Stimulated activated CD4-positive, alpha-beta T cell treated with anti-CD3 and anti-CD28 coated beads, Interleukin-2, amount 100 ng/mL, for 24 hours (primary cell): Measurements from ENCODE around the gene OSGEP.

Experiments
- DNase-seq, 2 donors: peaks; one replicate each; pipeline ENCODE4 v3.0.0-alpha.2; 2020

Gene OSGEP

DNA sequence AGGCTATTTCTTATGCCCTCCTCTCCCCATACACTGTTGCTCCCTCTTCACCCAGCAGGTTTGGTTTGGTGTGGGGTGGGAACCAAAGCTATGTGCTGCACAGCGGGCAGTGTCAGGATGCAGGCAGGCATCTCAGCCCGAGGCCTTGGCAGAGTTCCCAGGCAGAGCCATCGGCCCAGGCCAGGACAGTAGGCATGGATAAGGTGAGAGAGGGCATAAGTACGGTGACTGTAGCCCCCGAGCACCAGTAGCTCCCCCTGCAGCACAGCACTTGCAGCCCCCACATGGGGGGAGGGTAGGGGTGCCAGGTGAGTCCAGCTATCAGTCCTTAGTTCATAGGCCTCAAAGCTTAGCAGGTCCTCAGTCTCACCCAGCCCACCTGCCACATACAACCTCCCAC, 25.8 kb downstream of the OSGEP start:
- no peak for DNase-seq

DNA sequence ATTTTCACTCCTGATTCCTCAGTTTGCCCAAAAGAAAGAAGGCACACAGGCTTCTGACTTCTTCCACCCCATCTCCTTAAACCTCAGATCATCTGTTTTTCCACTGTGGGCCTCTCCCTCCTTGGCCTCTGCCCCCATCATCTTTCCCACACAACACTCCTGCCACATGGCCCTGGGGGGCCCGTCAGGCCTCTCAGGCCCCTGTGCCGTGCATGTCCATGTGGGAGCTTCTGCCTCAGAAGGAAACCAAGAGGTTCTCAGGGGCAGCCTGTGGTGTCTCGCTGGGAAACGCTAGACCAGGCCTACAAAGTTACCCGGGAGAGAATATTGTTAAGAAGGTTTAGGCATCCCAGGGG, 26.6 kb downstream of the OSGEP start:
- no peak for DNase-seq

DNA sequence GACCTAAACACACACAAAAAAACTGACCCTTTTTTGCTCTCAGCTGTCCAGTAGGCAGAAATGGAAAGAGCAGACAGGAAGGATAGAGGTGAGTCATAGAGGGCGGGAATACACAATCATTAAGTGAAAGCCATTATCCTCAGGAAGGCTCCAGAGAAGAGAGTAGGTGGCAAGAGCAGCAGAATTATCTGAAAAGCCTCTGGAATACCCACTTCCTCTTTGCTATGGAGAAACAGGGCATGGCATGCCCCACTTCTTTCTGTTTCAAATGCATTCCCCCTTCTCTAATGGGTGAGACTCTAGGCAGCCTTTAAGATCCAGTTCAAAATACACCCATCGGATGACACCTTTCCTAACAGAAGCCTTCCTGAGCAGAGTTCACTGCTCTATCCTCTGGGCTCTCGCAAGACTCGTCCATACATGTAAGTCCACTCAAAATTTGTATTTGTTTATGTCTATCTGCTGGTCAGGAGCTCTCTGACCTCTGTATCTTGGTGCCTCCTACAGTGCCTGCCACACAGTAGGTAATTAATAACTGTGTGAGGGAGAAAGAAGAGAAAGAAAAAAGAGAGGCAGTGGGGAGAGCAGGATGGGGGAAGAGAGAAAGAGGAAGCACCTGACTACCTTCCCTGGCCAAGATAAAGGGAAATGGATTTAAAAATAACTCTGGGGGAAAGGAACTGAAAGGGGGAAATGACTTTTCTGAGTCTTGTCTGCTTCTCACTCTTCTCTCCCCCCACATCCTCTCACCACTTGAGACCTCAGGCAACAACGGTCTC, 27.2 kb downstream of the OSGEP start:
- DNase-seq = no peak

DNA sequence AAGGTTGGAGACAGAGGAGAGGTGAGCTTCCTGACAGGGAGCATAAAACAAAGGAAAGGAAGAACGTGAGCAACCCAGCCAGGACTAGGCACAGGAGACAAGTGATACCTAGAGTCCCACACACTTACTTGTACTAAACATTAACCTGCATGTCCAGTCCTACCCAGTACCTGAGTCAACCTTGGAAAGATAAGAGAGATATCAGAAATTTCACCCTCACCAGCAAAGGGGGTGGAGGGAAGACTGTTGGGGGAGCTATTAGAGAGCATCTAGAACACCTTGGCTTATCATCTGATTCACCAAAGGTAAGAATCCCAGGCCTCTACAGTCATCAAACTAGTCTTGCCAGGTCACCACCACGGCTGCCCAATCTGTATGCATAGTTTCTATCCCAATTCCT, 29.8 kb downstream of the OSGEP start:
- no peak for DNase-seq

DNA sequence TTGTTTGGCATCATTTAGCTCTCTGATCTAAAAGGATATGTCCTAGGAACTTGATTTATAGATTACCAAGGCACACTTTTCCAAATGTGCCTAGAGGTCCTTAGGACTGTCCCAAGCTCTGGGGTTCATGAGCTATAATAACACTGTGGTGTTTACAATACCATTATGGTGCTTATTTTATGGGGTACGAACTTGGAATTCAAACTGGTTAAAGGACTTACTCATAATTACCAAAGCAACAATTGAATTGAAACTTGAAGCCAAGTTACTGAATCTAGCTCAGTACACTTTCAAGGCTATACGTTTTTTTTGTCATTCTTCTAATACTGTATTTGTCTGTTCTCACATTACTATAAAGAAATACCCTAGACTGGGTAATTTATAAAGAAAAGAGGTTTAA, 31.7 kb downstream of the OSGEP start:
- DNase-seq = no peak

DNA sequence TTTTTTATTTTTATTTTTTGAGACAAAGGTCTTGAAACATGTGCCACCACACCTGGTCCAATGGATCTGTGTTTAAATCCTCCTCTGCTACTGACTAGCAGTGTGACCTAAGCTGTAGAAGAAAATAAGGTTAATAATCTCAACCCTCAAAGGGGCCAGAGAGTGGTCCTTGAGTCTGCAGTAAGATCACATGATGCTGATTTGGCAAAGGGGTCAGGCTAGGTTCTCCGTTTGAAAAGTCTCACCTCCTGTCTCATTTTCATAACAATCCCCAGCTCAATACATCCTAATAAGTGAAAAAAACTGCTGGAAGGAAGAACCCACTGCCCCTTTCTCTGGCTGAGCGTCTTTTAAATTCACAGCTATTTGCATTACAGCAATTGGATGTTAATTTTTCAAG, 33.3 kb downstream of the OSGEP start:
- no peak for DNase-seq

DNA sequence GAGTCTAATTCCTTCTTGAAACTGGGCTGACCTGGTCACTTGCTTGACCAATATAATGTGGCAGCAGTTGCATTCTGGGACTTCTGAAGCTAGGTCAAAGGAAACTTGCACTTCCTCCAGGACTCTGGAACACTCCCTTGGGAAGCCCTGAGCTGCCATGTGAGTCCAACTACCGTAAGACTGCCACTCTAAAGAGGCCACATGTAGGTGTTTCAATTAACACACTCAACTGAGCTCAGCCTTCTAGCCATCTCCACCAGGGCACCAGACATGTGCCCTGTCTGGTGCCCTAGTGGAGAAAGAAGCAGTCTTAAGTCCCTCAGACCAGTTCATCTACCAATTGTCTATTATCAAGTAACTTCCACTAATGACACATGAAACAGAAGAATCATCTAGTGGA, 35.2 kb downstream of the OSGEP start:
- DNase-seq = no peak

DNA sequence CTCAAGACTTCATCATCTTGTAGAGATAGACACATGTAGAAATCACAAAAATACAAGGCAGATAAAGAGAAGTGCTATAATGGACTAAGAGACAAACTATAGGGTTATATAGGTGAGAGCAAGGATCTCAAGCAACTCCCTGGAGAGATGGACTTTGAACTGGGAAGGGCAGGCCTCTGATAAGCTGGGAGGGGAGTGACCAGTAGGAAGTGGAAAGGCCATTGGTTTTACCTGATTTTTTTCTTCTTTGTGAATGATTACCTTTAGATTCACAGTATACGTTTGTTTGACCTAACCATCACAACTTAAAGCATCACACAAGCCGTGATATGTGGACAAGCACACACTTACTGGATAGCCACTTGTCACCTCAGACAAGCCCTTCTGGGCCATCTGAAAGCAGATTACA, 36.1 kb downstream of the OSGEP start:
- no peak for DNase-seq

DNA sequence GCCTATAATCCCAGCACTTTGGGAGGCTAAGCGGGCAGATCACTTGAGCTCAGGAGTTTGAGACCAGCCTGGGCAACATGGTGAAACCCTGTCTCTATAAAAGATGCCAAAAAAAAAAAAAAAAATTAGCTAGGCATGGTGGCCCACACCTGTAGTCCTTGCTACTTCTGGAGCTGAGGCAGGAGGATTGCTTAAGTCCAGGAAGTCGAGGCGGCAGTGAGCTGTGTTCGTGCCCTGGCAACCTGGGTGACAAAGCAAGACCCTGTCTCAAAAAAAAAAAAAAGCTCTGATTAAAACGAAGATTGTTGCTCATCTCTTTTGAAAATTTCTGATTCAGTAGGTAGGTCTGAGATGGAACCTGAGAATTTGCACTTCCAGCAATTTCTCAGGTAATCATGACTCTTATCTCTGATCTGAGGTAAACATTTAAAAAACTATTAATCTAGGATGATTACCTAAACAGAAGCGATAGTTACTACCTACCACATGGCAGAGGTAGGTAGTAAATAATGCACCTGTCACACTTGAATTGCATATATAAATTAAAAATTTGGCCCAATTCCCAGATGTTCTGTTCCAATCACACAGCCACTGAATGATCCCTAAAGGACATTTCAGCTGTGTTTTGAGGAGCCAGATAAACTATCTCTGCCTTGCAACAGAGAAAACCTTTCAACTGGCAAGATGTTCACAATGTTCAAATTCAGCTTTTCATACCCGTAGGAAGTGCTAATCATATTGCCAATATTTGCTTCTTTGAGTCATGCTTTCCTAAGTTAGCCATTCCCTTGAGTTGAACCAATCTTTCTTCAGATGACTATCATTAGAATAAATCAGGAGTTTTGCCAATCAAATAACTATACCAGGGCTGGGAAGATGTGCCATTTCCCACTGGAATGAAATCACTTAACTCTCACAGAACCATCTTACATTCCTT, 37.1 kb downstream of the OSGEP start:
- no peak for DNase-seq

DNA sequence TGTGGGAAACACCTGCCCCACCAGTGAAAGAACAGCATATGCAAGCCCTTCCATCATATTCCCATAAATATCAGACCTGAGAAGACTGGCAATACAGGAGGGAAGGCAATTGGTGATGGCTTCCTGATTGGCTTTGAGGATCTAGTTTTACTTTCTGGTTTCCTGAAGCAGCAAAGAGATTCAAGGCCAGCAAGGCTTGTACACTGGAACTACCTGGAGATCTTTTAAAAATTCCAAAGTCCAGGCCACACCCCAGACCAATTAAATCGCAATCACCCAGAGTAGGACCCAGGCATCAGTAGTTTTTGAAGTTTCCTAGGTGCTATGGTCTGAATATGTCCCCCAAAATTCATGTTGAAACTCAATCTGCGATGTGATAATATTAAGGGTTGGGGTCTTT, 38.4 kb downstream of the OSGEP start:
- DNase-seq = no peak

DNA sequence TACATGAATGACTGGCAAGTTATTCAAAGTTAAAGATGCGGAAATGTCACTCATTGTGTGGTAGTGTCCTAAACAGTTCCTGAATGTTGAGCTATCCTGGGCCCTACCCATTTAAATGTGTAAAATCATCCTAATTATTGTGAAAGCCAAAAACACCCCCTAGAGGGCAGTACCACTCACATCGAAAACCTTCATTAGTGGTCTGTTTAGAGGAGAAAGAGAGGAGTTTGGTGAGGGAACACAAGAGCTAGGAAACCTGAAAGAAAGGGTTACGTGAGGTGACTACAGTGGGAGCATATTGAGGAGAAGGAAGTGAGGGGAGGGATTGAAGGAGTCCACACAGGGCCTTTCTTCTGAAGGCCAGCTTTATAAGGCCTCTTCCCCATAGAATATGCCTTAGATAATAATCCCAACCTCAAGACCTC, 38.8 kb downstream of the OSGEP start:
- DNase-seq = peak in 1 of 2 donors; percentile 35

DNA sequence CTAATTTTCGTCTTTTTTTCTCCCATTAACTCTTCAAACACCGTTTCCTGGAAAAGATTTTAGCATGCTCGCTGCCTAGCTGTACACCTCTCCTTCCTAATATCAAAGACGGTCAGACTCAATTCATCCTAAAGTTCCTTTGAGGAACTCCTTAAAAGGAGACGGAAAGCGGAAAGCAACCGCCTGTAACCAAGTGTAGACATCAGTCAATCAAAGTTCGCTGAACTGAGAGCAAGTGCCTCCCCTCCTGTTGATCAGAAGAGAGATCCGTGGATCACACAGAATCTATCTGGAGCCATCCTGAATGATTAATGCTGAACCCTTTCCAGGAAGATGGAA, 40.9 kb downstream of the OSGEP start:
- peak; percentile 16 to 28 for DNase-seq

DNA sequence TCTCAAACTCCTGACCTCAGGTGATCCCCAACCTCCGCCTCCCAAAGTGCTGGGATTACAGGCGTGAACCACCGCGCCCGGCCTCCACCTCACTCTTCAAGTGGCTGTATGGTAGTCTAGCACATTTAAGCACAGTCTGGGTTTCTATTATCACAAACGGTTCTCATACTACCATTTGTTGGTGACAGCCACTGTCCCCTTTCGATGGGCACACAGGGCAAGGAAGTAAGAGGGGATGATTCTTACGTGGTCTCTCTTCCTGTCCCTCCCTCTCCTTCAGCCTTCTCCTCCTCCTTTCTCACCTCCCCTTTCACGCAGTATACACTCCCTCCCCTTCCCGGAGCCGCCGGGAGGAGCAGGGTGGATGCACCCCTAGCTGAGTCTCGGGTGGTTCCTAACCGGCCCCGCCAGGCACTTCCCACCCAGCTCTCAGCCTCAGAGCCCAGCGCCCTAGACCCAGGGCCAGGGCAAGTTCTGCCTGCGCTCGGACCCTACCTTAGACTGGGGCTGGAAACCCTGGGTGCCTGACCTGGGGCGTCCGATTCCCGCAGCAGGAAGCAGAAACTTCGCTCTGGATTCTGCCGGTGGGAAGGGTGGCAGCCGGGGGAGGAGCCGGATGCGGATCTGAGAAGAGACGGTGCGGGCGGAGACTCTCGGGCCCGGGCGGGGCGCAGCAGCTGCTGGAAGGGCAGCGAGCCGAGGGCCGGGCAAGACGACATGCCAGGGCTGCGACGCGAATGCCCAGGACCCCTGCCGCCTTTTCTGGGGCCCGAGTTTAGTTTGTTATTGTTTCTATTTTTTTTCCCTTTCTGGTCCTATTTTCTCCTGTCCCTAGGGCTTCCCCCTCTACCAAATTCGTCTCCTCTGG, 41.5 kb downstream of the OSGEP start, which contains the start of gene TEP1:
Gene TEP1 (minus strand): TSS at position 626 of the 868 bp plus-strand sequence. CDS start 5,062 bp downstream, outside the sequence.
- DNase-seq = peak; percentile 80 to 84

DNA sequence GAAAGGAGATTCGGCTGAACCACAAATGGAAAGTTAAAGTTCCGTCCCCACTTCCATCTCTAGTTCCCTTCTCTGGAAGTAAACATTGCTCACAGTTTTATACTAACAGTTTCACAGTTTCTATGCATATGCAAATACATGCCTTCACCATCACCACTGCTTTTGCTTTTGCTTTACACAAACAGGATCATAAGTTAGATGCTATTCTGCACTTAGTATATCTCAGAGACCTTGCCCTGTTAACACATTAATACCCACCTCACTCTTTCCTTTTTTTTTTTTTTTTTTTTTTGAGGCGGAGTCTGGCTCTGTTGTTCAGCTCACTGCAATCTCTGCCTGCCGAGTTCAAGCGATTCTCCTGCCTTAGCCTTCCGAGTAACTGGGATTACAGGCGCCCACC, 42.2 kb downstream of the OSGEP start:
- DNase-seq = no peak

DNA sequence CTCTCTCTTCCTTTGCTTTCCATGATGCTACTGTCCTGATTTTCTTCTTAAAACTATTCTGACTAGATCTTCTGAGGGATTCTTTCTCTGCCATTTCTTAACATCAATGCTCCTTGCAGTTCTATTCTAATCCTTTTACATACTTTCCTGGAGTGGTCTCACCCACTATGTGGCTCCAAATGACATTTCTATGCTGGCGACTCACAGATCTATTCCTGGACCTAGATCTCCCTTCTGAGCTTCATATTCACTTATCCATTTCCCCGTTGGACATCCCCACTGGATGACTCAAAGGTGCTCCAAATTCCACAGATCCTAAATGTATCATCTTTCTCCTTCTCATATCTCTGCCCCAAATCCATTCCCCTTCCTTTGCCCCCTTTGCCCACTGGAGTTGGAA, 45.4 kb downstream of the OSGEP start:
- no peak for DNase-seq

DNA sequence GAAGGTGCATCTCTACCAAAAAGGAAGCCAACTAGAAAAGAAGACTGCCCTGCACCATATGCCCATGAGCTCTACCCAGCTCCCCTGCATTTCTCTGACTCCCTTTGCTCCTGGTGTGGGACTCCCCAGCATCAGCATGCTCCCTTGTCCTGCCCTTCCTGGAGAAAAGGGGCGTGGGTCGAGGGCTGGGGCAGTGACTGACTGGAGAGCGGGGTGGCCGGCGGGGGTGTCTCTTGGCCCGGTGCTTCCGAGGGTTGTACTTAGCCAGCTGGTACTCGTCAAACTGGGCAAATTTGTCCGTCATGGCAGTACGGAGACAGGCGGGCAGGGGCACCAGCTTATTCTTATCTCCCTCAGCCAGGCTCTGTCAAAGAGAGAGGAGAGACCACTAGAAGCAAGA, 51.1 kb downstream of the OSGEP start:
- DNase-seq = no peak

DNA sequence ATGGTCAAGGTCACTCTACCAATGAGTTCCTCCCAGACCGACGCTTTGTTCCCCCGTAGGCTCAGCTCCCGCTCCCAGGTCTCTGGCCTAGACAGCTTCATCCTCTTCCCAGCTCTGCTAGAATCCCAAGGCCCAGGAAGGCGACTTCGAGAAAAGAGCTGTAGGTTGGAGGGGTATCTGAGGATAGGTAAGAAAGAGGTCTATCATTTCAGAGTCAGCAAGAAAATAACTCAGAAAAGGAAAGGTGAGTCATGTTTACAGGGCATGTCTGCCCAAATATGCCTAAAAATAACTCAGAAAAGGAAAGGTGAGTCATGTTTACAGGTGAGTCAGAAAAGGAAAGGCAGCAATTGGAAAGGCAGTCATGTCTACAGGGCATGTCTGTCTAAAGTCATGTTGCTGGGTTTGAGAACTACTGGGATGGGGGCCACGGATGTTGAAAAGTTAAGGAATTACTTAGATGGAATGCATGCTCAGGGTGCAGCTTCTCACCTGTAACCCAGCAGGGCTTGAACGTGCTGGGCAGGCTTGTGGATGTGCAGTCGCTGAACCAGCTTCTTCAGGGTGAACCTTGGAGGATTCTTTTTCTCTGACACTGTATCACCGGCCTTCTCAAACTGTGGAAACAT, 53.5 kb downstream of the OSGEP start:
- peak; percentile 10 to 36 for DNase-seq

DNA sequence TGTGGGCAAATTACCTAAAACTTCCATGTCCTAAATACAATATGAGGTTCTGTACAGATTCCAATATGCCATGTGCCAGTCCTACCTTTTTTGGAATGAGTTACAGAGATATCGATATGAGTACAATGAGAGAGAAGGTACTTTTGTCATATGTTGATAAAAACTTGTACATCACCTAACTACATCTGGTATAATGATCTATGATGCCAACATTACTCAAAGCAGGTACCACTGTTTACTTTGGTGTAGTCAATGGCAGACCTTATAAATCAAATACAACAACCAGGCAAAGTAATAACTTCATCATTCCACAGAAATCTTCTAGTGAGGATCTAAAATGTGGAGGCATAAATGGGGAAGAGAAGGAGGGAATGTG, 54.0 kb downstream of the OSGEP start:
- DNase-seq = no peak

DNA sequence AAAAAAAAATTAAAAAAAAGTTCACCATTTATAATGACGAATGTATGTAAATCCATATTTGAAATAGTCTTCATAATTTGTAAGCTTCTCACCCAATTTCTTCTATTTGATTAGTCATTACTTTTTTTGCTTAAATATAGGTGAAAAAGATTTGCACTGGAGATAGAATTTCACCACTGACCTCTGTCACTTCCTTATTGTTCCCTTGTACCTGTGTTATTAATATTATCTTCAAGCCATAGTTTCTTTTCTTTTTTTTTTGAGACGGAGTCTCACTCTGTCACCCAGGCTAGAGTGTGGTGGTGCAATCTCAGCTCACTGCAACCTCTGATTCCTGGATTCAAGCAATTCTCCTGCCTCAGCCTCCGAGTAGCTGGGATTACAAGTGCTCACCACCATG, 57.1 kb downstream of the OSGEP start:
- no peak for DNase-seq
